Right lobe of liver (tissue), 6 donors: ENCODE results near the gene GRID1. TPM values are rescaled to one million over a fixed set of nuclear protein-coding genes. Genes with fewer than 3 reads are reported as not detected.

Experiments used
- ATAC-seq, 4 donors: fragments of 200-7000 bp; cut with Tn5 transposase; one replicate each; pipeline ENCODE4 v1.9.1; 2020; ENCODE audit warnings: mild to moderate bottlenecking in 4 of 4, moderate library complexity in 4 of 4
- DNase-seq, 3 donors: peaks; one replicate each; pipeline ENCODE4 v3.0.0-alpha.2; 2020
- H3K27ac ChIP-seq, 3 donors: fragments of 200-600 bp; one replicate each; pipeline ENCODE4 v1.8.0; 2022
- H3K27me3 ChIP-seq, 2 donors: fragments of 200-600 bp; one replicate each; pipeline ENCODE4 v1.8.0; 2022
- H3K36me3 ChIP-seq, 4 donors: fragments of 200-600 bp; sonication (generic) in 1 of 4; one replicate each; pipeline versions ENCODE4 v1.5.1 to v1.8.0; 2017 to 2022; ENCODE audit warnings: control low read depth in 1 of 4
- H3K4me1 ChIP-seq, 4 donors: fragments of 200-600 bp; sonication (generic) in 1 of 4; one replicate each; pipeline versions ENCODE4 v1.5.1 to v1.8.0; 2017 to 2022; ENCODE audit warnings: control low read depth in 1 of 4
- H3K4me3 ChIP-seq, 3 donors: fragments of 200-600 bp; one replicate each; pipeline ENCODE4 v1.8.0; 2022
- H3K9me3 ChIP-seq, 4 donors: fragments of 200-600 bp; sonication (generic) in 1 of 4; one replicate each; pipeline versions ENCODE4 v1.5.1 to v1.8.0; 2017 to 2022; ENCODE audit warnings: control low read depth in 1 of 4
- POLR2A ChIP-seq: fragments of 450-650 bp; IDR thresholded peaks from one replicate; pipeline ENCODE4 v1.6.1; 2017; ENCODE audit warnings: antibody characterized with exemption, mild to moderate bottlenecking
- WGBS: methylation state at CpG from one replicate; pipeline ENCODE4 v1.1.6; 2018; ENCODE audit warnings: low coverage, low lambda C conversion rate; ENCODE audit not compliant: insufficient coverage; ENCODE audit errors: missing lambda C conversion rate; 5-methylcytosine and 5-hydroxymethylcytosine counted together
- intact Hi-C, 2 donors: fragments of 100-400 bp; cut with DNase I; formaldehyde crosslinking; loops; one replicate each; pipeline versions ENCODE4 v1.11.2 to v1.14.1; 2022
- total RNA-seq, 6 experiments: library from RNA; depleted of rRNA in 2 of 6; stranded (reverse); fragments of >200 nt in 2 of 6; fragmentation: NEBNext Ultra II Directional in 3 of 6; extraction: Animal tissue kit (Norgen Biotek cat#: 25700) in 3 of 6; gene quantifications; one replicate each; pipeline versions ENCODE4 v1.1.0 to v1.2.4, GENCODE V29; 2016 to 2023
- TF ChIP-seq, protein P1 (sequence below), 4 donors: fragments of 200-600 bp in 3 of 4; fragments of 450-650 bp in 1 of 4; IDR thresholded peaks; one replicate each; pipeline versions ENCODE4 v1.5.1 to v1.8.0; 2016 to 2022; ENCODE audit warnings: antibody characterized with exemption in 4 of 4, mild to moderate bottlenecking in 2 of 4
- donor health status: DM: no; HTN: yes; CAD: no.
- donor health status: DM: no; HTN: no; CAD: no.
- donor health status: DM: no; HTN: no; CAD: no.
- donor health status: DM: no; HTN: yes; CAD: no.
- donor health status: DM: no; HTN: yes; CAD: no.

The GRID1 gene
- total RNA-seq, 6 experiments from 2014 or later, result 0.05 to 1.9 (median 0.81) TPM

DNA sequence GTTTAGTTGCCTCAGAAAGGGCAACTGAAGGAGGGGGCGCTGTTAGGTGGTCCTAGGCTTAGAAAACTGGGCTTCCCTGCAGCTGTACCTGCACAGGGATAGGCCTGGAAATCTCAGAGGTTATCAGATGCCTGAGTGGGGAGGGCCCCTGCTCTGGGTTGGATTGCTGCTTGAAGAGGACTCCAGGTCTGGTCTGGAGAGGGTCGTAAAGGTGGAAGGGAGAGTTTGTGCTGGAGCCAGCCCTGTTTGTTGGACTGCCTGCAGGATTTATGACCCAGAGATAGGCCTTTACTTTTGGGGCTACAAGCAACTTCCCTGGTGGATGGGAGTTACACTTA lies 765.9 kb downstream of the GRID1 start:
- 100% methylated on average over 1 of the region's 2 CpGs for WGBS
- H3K9me3 ChIP-seq, result no peaks in the 10 kb centered on the region
- no peaks in the 10 kb centered on the region for H3K27me3 ChIP-seq
- TF ChIP-seq POLR2A, result no peak
- TF ChIP-seq, protein P1, sequence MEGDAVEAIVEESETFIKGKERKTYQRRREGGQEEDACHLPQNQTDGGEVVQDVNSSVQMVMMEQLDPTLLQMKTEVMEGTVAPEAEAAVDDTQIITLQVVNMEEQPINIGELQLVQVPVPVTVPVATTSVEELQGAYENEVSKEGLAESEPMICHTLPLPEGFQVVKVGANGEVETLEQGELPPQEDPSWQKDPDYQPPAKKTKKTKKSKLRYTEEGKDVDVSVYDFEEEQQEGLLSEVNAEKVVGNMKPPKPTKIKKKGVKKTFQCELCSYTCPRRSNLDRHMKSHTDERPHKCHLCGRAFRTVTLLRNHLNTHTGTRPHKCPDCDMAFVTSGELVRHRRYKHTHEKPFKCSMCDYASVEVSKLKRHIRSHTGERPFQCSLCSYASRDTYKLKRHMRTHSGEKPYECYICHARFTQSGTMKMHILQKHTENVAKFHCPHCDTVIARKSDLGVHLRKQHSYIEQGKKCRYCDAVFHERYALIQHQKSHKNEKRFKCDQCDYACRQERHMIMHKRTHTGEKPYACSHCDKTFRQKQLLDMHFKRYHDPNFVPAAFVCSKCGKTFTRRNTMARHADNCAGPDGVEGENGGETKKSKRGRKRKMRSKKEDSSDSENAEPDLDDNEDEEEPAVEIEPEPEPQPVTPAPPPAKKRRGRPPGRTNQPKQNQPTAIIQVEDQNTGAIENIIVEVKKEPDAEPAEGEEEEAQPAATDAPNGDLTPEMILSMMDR (IDR thresholded peaks at IDR 0.05), result no peak
- no peaks in the 10 kb centered on the region for H3K36me3 ChIP-seq
- DNase-seq (peak in 1 of 3 donors; percentile 14), ATAC-seq (no peak)
- no peak overlapping the region for H3K27ac ChIP-seq
- H3K4me1 ChIP-seq, result no peaks in the 10 kb centered on the region
- intact Hi-C loops, result no loop called here
- H3K4me3 ChIP-seq, result no peak overlapping the region

GRCh38 chr10:85600026-85600743 lies 766.4 kb downstream of the GRID1 start:
- DNase-seq (peak in 1 of 3 donors; percentile 18), ATAC-seq (no peak)
- 49% methylated on average over 5 of the region's 5 CpGs for WGBS
- no peaks in the 10 kb centered on the region for H3K9me3 ChIP-seq
- no peak for TF ChIP-seq POLR2A
- TF ChIP-seq, protein P1 (IDR thresholded peaks at IDR 0.05), result no peak
- H3K4me3 ChIP-seq, result no peak overlapping the region
- H3K27me3 ChIP-seq, result no peaks in the 10 kb centered on the region
- intact Hi-C loops, result no loop called here
- H3K4me1 ChIP-seq, result no peaks in the 10 kb centered on the region
- H3K36me3 ChIP-seq, result no peaks in the 10 kb centered on the region
- H3K27ac ChIP-seq, result no peak overlapping the region

DNA sequence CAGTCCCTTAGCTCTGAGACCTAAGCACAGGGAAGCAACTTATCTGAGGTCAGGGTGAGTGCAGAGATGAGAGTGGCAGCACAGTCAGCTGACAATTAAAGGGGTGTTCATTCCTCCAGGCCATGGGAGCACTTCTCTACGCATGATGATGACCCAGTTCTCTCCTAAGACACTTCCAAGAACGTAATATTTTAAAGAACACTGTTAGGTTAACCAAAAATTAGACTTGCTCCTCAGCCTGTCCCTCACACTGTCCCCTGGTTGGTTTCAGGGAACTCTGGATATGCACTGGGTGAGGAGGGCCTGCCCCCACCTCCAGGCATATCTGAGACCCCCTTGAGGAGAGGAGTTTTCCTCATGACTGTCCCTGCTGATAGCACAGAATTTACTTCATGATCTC lies 767.5 kb downstream of the GRID1 start:
- no peak for ATAC-seq
- TF ChIP-seq POLR2A, result no peak
- TF ChIP-seq, protein P1 (IDR thresholded peaks at IDR 0.05), result no peak
- Histone ChIP-seq H3K4me3 (no peak overlapping the region), H3K9me3 (no peaks in the 10 kb centered on the region), H3K4me1 (no peaks in the 10 kb centered on the region), H3K27me3 (no peaks in the 10 kb centered on the region), H3K27ac (no peak overlapping the region), H3K36me3 (no peaks in the 10 kb centered on the region)
- DNase-seq, result no peak
- intact Hi-C loops, result no loop called here
- 85% methylated on average over 2 of the region's 2 CpGs for WGBS

- no peaks in the 10 kb centered on the region for H3K36me3 ChIP-seq
- DNase-seq (peak in 1 of 3 donors; percentile 7), ATAC-seq (no peak)
- no peaks in the 10 kb centered on the region for H3K27me3 ChIP-seq
- no peaks in the 10 kb centered on the region for H3K4me1 ChIP-seq
- 70% methylated on average over 5 of the region's 6 CpGs for WGBS
- H3K9me3 ChIP-seq, result no peaks in the 10 kb centered on the region
- TF ChIP-seq, protein P1 (IDR thresholded peaks at IDR 0.05), result no peak
- TF ChIP-seq POLR2A, result no peak
- no peak overlapping the region for H3K4me3 ChIP-seq
- H3K27ac ChIP-seq, result no peak overlapping the region
- intact Hi-C loops, result no loop called here
Observed at GRCh38 chr10:85598646-85599045, 767.9 kb downstream of the GRID1 start.
